ENCODE measurements around the gene PACS2.

GRCh38 chr14:105401699-105402098, 87.2 kb downstream of the PACS2 start:
- TF ChIP-seq POLR2AphosphoS5 (IDR thresholded peaks at IDR 0.05) (no peak), CTCF (IDR thresholded peaks at IDR 0.05) (no peak)
